HG02852 (cell line): ENCODE results near the gene PHF20.
"Not testable (repeated sequence)": the region's sequence is repeated elsewhere in the genome, so short reads cannot be mapped to it uniquely, and the experiment has no call there.

Source experiments
- ATAC-seq: cut with Tn5 transposase; IDR thresholded peaks from one replicate; pipeline ENCODE4 v1.9.1; 2021; ENCODE audit warnings: mild to moderate bottlenecking, moderate library complexity; ENCODE audit not compliant: unreplicated experiment

PHF20 gene

DNA sequence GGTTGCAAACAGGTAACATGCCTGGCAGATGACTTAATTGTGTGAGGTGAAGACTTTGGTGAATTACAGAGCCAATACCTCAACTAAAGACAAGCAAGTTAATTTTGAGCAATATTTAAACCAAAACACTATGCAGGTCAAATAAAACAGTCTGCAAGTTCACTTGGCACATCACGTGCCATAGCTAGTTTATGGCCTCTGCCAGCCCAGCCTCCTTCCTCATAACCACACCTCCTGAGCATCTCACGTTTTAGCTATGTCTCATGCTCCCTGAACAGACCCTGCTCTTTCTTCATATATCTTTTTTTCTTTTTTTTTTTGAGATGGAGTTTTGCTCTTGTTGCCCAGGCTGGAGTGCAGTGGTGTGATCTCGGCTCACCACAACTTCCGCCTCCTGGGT is 192.1 kb downstream of the PHF20 start:
- ATAC-seq = no peak

DNA sequence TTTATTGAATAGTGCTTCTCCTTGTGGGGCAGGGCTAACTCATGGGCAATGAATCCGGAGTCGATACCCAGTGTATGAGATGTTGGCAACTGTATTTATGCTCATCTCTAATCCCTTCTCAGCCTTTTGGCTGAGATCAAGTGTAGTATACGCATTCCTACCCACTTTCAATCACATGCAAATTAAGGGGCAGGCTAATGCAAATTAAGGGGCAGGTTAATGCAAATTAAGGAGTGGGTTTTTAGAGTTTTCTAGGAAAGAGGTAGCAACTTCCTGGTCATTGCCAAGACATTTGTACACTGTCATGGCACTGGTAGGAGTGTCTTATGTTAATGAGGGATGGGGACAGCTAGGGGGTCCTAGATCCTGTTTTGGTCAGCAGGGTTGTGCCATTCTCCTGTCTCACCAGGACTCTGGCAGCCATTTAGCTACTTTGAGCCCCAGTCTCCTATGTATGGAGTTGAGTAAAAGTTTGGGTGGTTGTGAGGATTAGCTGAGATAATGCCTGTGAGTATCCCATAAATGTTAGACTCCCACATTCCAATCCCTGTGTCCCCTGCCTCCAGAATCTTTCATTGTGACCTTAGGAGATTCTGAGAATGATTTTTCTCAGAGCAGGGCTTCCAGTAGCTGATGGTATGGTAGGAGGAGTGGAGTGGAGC is 196.3 kb downstream of the PHF20 start, which contains the start of gene CNBD2:
Gene CNBD2 (plus strand): TSS at position 612 of the 662 bp plus-strand sequence. CDS start 173 bp downstream, outside the sequence.
- ATAC-seq = no peak

- no peak for ATAC-seq
These were observed 197.1 kb downstream of the PHF20 start for GRCh38 chr20:35968930-35969329.

DNA sequence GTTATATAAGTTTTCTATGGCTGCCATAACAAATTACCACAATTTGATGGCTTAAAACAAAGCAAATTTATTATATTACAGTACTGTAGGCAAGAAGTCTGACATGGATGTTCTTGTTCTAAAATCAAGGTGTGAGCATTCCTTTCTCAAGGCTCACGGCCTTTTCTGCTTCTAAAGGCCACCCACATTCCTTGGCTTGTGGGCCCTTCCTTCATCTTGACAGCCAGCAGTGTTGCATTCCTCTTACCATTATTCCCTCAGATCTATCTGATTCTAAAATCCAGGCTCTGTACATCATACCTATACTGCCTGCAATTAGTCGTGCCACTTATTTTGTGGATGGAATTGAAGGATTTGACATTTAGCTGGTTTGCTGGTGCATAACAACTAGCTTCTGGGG is 200.2 kb downstream of the PHF20 start:
- ATAC-seq = no peak

DNA sequence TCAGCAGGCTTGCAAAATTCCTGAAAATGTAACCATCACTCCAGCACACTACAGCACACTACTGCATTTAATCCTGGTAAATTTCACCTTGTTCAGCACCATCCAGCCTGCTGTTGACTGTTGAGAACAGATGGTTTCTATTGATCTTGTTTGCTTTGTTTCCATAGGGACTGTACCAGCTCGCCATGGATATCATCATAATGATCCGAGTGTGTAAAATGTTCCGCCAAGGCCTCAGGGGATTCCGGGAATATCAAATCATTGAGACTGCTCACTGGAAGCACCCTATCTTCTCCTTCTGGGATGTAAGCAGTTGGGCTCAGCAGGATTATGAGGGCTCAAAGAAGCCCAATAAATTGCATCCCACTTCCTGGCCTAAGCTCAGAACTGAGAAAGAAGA is 200.6 kb downstream of the PHF20 start:
- no peak for ATAC-seq

DNA sequence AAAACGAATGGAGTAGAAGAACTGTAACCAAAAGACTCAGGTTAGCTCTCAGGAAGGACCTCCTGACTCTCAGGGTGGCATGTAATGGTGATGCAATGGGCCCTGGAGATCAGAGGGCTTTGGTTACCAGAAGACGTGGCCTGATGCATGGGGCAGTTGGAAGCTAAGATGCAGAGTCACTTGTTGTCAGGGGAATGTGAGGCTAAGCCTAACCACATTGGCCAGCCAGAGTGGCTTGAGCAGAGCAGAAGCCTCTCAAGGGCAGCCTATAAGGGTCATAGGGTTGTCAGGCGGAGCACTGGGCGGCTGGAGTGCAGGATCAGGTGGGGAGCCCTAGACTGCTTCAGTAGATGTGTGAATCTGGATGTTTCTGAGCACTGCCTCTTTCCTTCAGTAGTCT is 202.4 kb downstream of the PHF20 start:
- no peak for ATAC-seq

DNA sequence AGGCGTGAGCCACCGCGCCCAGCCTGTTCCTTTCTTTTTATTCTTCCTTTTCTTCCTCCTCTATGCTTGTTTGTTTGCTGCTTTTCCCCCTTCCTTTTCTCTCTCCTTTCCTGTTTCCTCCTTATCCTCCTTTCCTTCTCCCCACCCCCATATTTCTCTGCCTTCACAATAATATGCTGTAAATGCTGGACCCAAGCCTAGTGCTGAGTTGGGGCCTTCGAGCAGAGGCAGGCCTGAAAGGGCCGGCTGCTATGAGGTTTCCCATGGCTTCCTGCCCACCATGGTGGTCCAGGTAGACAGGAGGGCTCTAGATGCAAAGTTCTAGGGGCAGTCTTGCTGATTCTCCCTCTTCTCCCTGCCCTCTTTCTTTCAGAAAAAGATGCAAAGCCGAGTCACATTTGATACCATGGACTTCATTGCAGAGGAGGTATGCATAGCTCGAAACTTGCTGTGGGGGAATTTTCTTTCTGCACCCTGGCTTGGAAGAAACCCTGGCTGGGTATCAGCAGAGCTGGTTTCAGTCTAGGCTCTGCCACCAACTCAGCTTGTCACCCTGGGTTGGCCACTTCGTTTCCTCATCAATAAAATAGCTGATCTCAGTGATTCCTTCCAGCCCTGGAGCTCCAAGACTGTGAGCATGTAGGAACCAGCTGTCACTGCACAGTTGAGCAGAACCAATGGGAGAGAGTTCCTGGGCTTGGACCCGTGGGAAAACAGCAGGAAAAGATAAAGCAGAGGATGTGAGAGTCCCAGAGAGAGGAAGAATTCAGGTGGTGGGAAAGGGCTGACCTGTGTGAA is 204.0 kb downstream of the PHF20 start:
- ATAC-seq = no peak

GRCh38 chr20:35978041-35978513 is 206.3 kb downstream of the PHF20 start:
- ATAC-seq = no peak

GRCh38 chr20:35979544-35979943 is 207.7 kb downstream of the PHF20 start:
- ATAC-seq = no peak

DNA sequence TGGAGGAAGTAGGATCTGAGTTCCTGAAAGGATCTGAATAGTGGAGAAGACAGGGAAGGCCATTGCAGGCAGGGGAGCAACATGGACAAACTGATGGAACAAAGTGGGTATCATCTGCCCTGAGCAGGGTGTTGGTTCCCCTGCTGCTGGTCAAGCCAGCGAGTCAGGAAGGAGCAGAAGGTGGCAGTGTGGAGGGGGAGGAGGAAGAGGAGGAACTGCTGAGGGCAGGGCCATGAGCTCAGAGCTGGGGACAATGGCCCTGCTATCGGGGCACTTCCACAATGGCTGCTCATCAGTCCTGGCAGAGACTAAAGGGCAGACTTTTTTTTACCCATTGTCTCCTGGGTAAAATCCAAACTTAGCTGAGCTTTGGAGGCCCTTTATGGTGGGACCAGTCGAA is 210.2 kb downstream of the PHF20 start:
- no peak for ATAC-seq

DNA sequence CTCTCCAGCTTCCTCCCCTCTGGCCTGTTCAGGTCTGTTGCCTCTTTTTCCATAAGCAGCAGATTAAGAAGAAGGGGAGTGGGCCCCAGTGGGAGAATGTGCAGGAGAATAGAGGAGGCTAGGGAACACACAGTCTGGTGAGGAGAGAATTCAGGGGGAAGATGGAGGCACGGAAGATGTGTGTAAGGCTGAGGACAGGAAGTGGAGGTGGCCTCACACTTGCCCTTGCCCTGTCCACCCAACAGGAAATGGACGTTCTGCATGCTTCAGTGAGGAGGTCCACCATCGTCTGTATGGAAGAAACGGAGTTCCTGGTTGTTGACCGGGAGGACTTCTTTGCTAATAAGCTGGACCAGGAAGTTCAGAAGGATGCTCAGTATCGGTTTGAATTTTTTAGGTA is 212.6 kb downstream of the PHF20 start:
- ATAC-seq = no peak

DNA sequence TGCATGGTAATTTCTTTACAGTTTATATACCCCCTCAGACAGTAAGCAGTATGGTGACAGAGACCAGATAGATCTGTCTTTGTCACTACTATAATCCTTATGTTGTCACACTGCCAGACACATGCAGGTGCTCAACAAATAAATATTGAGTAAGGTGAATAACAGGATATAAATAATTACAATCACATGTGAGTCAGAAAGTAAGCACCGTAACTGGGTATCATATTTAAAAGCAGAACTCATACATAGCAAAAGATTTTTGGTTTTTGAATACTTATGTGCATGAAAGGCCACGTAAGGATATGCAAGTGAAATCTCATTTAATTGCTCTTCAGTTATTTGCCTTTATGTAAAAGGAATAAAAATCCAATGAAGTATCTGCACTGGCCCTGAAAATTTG is 214.0 kb downstream of the PHF20 start:
- no peak for ATAC-seq

DNA sequence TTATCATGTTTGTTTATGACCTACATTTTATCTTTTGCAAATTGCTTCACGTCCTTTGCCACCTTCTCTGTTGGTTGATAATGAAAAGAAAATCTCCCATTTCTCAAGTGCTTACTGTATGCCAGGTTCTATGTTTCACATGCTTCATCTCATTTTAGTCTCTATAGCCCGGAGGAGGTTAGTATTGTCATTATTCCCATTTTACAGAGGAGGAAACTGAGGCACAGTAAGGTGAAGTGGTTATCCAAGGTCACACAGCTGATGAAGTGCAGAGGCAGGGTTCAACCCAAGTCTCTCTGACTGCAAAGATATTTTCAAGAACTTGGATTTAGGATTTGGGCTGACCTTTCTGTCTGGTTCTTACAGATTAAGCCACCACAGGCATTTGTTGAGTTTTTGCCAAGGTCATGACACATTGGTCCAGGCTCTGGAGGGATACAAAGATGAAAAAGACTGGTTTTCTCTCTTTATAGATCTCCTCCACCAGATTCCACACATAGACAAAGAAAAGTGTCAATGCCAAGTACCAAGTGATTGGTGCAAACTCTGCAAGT is 217.2 kb downstream of the PHF20 start:
- ATAC-seq = no peak

DNA sequence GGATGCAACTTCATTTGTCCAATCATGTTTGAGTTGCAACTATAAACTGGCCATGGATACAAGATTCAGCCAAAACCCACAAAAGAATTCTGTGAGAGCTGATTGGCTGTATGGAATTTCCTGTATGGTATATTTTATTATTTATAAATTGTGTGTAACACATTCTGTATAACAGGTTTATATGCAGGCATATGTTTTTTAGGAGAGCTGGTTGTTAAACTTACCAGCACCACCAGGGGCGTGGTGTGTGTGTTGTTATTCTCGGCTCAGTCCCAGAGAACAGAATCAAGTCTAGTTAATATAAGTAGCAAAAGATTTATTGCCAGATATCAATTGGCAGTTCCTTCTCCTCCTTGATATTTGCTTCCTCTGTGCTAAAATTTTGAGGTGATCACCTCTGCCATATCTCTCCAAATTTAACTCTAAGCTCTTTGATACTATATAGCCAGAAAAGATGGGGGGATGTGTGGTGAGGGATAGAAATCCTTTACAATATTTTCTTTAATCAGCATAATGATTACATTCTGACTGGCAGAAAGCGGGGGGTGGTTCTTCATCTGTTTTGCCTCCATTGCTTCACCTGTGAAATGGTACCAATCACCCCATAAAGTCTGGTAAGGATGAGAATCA is 219.4 kb downstream of the PHF20 start:
- ATAC-seq = no peak

- no peak for ATAC-seq
These were observed 221.0 kb downstream of the PHF20 start for GRCh38 chr20:35992713-35993335.

DNA sequence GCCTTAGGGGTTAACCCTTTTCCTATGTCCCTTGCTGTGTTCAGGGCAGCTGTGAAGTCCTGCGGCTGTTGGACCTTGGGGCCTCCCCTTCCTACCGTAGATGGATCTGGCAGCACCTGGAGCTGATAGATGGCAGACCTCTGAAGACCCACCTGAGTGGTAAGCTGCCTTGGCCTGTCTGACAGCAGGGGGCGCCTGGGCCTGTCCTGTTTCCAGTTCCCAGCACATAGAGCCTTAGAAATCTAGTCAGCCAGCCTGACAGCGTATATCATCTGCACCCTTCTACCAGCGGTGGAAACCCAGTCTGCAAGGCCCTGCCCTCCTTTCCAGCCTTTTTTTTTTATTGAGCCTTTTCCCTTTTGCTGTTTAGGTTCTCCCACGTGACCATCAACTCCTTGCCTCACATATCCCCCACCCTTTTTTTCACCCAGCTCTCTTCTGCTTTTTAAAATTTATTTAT is 223.2 kb downstream of the PHF20 start:
- no peak for ATAC-seq

- not testable (repeated sequence) for ATAC-seq
These were observed 224.7 kb downstream of the PHF20 start for GRCh38 chr20:35996492-35996891.
